WERI-Rb-1 (cell line): ENCODE data around the gene GRK1.

Experiments used
- DNase-seq: peaks from one replicate; pipeline ENCODE4 v3.0.0-alpha.2; 2020
- H3K27ac ChIP-seq: fragments of 250-450 bp; sonication (Bioruptor Pico); 2 replicates; pipeline ENCODE4 v1.5.1; 2020; ENCODE audit warnings: mild to moderate bottlenecking, moderate library complexity
- H3K27me3 ChIP-seq: fragments of 250-450 bp; sonication (Bioruptor Pico); 2 replicates; pipeline ENCODE4 v1.5.1; 2021; ENCODE audit warnings: mild to moderate bottlenecking, low read depth, moderate library complexity; ENCODE audit not compliant: insufficient read depth, severe bottlenecking
- H3K36me3 ChIP-seq: fragments of 250-450 bp; sonication (Bioruptor Pico); 2 replicates; pipeline ENCODE4 v1.5.1; 2020; ENCODE audit warnings: mild to moderate bottlenecking, moderate library complexity
- H3K4me3 ChIP-seq: 2 replicates; pipeline ENCODE4 v1.5.1; 2011; ENCODE audit warnings: low read depth, mild to moderate bottlenecking, control low read depth, low read length
- H3K9me3 ChIP-seq: fragments of 250-450 bp; sonication (Bioruptor Pico); 2 replicates; pipeline ENCODE4 v1.5.1; 2021; ENCODE audit warnings: mild to moderate bottlenecking, moderate library complexity; ENCODE audit not compliant: severe bottlenecking
- CTCF ChIP-seq: IDR thresholded peaks from 2 replicates; pipeline ENCODE4 v1.5.1; 2011; ENCODE audit warnings: low read depth, mild to moderate bottlenecking, control low read depth, inconsistent platforms, low read length

Gene GRK1

GRCh38 chr13:113654175-113654560, 12.9 kb upstream of the GRK1 start:
- H3K36me3 ChIP-seq = no peaks in the 10 kb centered on the region; the same call in 1 of the 2 replicates
- H3K9me3 ChIP-seq = no peaks in the 10 kb centered on the region
- no peaks in the 10 kb centered on the region for H3K27me3 ChIP-seq
- H3K27ac ChIP-seq = no peak overlapping the region
- no peak for TF ChIP-seq CTCF
- DNase-seq = no peak
- H3K4me3 ChIP-seq = no peak overlapping the region

GRCh38 chr13:113654591-113655345, 12.3 kb upstream of the GRK1 start:
- H3K27me3 ChIP-seq = no peaks in the 10 kb centered on the region
- DNase-seq = peak; percentile 11
- H3K9me3 ChIP-seq = no peaks in the 10 kb centered on the region
- TF ChIP-seq CTCF = no peak
- H3K4me3 ChIP-seq = no peak overlapping the region
- no peaks in the 10 kb centered on the region; the same call in 1 of the 2 replicates for H3K36me3 ChIP-seq
- H3K27ac ChIP-seq = no peak overlapping the region

DNA sequence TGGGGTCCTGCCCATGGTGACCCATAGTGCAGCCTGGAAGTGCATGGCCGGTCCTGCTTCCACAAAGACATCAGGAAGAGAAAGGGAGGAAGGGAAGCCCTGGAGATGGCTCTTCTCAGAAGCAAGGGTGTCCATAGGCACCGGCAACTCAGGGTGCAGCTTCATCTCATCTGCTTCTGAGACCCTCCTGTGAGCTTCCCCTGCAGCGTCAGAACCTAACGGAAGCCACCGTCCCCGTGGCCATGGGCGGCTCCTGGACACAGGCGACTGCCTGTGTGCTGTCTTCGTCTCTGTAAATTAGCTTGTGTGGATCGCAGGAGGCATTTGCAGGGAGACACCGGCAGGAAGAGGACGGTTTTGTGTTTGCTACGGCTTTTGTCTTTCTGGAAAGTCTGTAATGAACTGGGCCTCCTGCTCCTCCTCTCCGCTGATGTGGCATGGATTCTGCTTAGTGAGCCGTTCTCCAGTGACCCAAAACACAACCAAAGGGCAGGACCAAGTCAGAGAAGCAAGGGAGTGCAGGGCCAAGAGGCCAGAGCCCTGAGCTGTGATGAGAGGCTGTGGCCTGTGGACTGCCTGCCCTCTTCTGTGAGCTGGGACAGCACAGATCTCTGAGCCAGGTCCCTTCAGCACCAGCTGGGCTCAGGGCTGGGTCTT, 11.5 kb upstream of the GRK1 start:
- no peak for DNase-seq
- TF ChIP-seq CTCF = no peak
- H3K4me3 ChIP-seq = no peak overlapping the region
- no peaks in the 10 kb centered on the region for H3K27me3 ChIP-seq
- no peaks in the 10 kb centered on the region for H3K9me3 ChIP-seq
- no peaks in the 10 kb centered on the region; the same call in 1 of the 2 replicates for H3K36me3 ChIP-seq
- H3K27ac ChIP-seq = no peak overlapping the region

DNA sequence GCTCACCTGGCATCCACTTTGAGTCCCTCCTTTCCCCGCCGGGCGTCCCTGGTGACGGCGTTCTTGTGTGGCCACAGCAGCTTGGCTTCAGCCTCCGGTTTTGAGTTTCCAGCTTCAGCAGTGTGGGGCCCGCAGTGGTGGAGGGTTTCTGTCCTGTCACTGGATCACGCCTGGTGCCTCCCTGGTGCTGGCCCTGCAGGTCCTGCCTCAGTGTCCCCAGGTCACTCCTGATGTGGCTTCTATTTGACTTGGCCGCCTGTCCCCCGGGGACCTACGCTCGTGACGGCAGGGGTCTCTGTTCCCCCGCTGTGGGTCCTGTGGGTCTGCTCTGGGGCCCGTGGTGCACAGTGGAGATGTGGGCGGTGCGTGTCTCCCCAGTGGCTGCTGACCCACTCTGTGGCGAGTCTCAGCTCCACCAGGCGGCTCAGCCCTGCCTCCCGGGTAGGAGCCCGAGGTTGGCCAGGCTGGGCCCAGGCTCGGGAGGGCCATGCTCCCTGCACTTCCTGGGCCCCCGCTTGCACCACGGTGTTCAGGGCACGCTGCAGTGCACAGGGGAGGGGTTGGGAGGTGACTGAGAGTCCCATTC, 10.9 kb upstream of the GRK1 start:
- Histone ChIP-seq H3K27me3 (no peaks in the 10 kb centered on the region), H3K27ac (no peak overlapping the region), H3K9me3 (peaks cover 3% of the 10 kb centered on the region), H3K36me3 (no peaks in the 10 kb centered on the region; the same call in 1 of the 2 replicates), H3K4me3 (no peak overlapping the region)
- DNase-seq = peak; percentile 17
- no peak for TF ChIP-seq CTCF

GRCh38 chr13:113656831-113657671, 10.0 kb upstream of the GRK1 start:
- TF ChIP-seq CTCF = no peak
- H3K36me3 ChIP-seq = no peaks in the 10 kb centered on the region; the same call in 1 of the 2 replicates
- H3K4me3 ChIP-seq = no peak overlapping the region
- peaks cover 8% of the 10 kb centered on the region for H3K9me3 ChIP-seq
- peak; percentile 11 for DNase-seq
- no peak overlapping the region for H3K27ac ChIP-seq
- H3K27me3 ChIP-seq = no peaks in the 10 kb centered on the region
